ENCODE data around the gene USP7. TPM values are rescaled to one million over a fixed set of nuclear protein-coding genes. Genes with fewer than 3 reads are reported as not detected.
"Not testable (repeated sequence)": the region's sequence is repeated elsewhere in the genome, so short reads cannot be mapped to it uniquely, and the experiment has no call there.

The USP7 gene
- total RNA-seq: 165 and 166 TPM in 2 replicates

GRCh38 chr16:8963821-8964441 is at the start of gene USP7:
TSS of gene USP7 (minus strand) at chr16:8963906. CDS start at chr16:8963285, 621 bp downstream.
- intact Hi-C loops (cut with micrococcal nuclease): loop anchor here (1.0 to 5.0 kb wide), 7 partner anchors 42 to 1778 kb away; partner anchors contain the start of genes ABAT, HAPSTR1, NUBP1 and PMM2

DNA sequence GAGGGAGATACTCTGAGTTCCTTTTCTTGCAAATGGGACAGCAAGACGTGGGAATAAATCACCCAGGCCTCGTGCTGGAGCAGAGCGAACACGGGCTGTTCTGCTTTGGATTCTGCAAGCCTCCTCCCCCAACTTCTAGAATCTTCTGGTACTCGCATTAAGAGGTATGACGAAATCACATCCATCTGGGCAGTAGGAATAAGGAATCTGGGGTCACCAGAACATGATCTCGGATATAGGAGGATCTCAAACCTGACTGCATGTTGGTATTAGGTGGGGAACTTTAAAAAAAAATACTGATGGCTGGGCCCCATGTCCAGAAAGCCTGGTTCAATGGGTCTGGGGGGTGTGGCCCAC is 49.8 kb upstream of the USP7 start:
- intact Hi-C loops (cut with micrococcal nuclease): no loop called here

DNA sequence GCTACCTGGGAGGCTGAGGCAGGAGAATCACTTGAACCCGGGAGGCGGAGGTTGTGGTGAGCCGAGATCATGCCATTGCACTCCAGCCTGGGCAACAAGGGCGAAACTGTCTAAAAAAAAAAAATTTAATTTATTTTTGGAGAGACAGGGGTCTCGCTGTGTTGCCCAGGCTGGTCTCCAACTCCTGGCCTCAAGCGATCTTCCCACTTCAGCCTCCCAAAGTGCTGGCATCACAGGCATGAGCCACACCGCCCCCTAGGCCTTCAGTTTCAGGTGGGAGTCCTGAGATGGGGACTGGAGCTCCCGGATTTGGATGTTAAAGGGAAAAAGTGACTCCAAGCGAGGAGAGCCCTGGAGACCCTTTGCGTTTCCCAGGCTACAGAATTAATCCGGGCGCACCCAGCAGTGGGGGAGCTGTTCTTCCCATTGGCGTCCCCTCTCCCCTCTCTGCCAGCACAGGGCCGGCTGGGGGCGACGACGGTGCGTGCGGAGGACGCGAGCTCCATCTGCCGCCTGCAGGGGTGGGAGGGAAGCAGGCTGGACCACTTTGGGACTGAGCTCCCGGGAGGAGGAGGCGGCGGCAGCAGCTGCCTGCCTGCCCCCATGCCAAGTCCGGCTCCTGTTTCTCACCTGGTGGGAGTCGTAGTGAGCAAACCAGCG is 49.3 kb upstream of the USP7 start:
- intact Hi-C loops (cut with micrococcal nuclease): no loop called here

- intact Hi-C loops (cut with micrococcal nuclease): no loop called here
Observed at GRCh38 chr16:9012330-9012729, 48.6 kb upstream of the USP7 start.

- intact Hi-C loops (cut with micrococcal nuclease): loop anchor here (2.0 to 5.0 kb wide), 2 partner anchors 104 to 441 kb away; no protein-coding TSS in a partner anchor
Observed at GRCh38 chr16:9008601-9009260, 45.0 kb upstream of the USP7 start.

DNA sequence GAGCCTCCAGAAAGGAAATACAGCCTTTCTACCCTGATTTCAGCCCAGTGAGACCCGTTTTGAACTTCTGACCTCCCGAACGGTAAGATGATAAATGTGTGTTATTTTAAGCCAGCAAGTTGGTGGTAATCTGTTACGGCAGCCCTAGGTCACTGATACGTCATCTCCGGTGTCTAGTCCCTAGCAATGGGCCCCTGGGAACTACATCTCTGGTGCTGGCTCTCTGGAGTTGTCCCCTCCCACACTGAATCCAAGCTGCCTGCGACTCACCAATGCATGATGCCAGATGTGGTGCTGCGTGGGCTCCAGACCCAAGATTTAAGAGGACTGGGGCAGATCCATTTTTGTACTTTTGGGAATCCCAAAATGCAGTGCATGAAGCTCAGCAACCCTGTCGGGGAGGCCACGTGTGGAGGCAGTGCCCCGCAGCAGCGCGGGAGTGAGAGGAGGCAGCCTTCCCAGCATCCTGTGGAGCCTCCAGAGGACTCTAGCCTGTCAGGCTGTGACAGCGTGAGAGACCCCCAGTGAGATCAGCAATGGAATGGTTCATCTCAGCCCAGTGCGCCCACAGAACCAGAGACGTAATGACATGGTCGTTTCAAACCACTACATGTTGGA is 43.6 kb upstream of the USP7 start:
- intact Hi-C loops (cut with micrococcal nuclease): loop anchor here (5.0 kb wide), 1 partner anchor 440 kb away; no protein-coding TSS in a partner anchor

DNA sequence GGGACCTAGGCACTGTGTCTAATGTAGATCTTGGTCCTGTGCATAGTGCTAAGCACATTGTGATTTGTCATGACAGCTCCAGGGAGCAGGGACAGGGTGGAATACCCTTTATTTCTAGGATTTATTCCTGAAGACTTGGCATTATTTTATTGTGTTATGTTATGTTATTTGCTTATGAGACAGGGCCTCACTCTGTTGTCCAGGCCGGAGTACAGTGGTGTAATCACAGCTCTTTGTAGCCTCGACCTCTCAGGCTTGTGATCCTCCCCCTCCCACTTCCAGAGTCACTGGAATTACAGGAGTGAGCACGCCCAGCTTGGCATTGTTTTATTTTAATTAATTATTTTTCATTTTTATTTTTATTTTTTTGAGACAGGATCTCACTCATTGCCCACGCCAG is 40.5 kb upstream of the USP7 start:
- intact Hi-C loops (cut with micrococcal nuclease): no loop called here

DNA sequence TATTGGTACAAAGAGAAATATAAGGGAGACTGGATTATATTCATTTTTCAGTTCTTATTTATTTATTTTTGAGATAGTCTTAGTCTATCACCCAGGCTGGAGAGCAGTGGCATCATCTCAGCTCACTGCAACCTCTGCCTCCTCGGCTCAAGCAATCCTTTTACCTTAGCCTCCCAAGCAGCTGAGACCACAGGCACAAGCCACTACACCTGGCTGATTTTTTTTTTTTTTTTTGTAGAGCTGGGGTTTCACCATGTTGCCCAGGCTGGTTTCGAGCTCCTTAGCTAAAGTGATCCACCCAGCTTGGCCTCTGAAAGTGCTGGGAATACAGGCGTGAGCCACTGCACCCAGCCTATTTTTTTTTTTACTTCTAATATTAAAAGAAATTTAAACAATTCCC is 40.1 kb upstream of the USP7 start:
- intact Hi-C loops (cut with micrococcal nuclease): no loop called here

DNA sequence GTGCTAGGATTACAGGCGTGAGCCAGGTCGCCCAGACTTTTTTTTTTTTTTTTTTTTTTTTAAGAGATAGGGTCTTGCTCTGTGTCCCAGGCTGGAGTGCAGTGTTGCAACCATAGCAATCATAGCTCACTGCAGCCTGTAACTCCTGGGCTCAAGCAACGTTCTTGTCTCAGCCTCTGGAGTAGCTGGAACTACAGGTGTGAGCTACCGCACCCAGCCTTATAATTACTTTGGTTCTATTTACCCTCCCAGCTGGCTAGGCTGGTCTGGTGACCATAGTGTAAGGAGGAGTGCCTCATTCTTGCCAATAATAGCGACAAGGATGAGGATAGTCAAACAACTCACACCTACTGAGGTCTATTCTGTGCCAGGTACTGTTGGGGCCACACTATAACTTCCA is 39.6 kb upstream of the USP7 start:
- intact Hi-C loops (cut with micrococcal nuclease): no loop called here

GRCh38 chr16:9002042-9002441 is 38.3 kb upstream of the USP7 start:
- intact Hi-C loops (cut with micrococcal nuclease): no loop called here

DNA sequence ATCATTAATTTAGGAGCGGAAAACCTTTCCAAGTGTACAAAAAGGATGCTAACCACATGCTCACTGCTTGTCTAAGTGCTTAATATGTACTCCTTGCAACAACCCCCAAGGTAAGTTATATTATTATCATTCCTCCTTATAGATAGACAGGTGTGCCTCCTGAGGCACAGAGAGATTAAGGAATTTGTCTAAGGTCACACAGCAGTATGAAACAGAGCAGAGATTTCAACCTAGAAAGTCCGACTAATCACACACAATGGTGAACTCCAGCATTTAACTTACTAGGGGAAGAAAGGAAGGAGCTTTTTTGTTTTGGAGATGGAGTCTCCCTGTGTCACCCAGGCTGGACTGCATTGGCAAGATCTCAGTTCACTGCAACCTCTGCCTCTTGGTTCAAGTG is 37.0 kb upstream of the USP7 start:
- intact Hi-C loops (cut with micrococcal nuclease): no loop called here

GRCh38 chr16:8999800-9000199 is 36.1 kb upstream of the USP7 start:
- intact Hi-C loops (cut with micrococcal nuclease): no loop called here

GRCh38 chr16:8998108-8998507 is 34.4 kb upstream of the USP7 start:
- intact Hi-C loops (cut with micrococcal nuclease): no loop called here

GRCh38 chr16:8996891-8997290 is 33.2 kb upstream of the USP7 start:
- intact Hi-C loops (cut with micrococcal nuclease): no loop called here

- intact Hi-C loops (cut with micrococcal nuclease): no loop called here
Observed at GRCh38 chr16:8990445-8990844, 26.7 kb upstream of the USP7 start.

DNA sequence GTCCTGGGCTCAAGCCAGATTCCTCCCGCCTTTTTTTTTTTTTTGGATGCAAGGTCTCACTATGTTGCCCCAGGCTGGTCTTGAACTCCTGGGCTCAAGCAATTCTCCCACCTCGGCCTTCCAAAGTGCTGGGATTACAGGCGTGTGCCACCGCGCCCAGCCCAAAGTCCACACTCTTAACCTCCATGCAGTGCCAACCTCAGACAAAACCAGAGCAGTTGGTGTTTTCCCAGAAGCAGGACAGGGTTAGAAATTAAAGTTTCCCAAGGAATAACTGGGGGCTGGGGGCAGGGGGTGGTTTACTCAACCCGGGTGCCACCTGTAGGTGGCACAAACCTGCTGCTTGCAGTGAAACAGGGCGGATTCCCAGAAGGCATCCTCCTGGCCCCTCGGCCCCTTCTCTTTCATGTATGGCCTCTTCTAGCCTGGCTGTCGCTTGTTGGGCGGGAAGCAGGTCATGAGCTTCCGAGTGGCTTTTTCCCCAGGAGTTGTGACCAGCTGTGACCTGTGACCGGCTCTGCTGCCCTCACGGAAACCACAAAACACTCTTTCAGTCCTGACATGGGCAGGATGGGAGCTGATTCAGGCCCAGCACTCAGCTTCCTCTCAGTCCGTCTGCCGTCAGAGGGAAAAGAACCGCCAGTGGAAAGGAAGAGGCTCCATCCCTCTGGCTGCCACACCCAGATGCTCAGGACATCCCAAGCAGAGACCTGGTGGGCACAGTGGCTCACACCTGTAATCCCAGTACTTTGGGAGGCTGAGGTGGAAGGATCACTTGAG is 25.6 kb upstream of the USP7 start:
- intact Hi-C loops (cut with micrococcal nuclease): no loop called here

DNA sequence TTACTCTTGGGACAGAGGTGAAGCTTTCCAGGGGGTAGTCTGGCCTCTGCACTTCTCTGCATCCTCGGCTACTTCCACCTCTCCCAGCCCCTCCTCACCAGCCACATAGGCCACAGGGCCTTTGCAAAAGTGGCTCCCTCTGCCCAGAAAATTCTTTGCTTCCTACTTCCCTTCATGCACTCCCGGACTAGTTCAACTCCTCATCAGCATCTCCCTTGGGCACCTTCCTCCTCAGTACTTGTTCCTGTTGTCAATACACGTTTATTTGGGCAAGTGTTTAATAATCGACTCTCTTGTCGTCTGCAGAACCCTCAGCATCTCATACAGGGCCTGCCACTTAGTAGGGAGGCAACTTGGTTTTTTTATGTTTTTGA is 23.1 kb upstream of the USP7 start:
- intact Hi-C loops (cut with micrococcal nuclease): no loop called here

GRCh38 chr16:8986111-8986510 is 22.4 kb upstream of the USP7 start:
- intact Hi-C loops (cut with micrococcal nuclease): no loop called here

GRCh38 chr16:8982816-8983215 is 19.1 kb upstream of the USP7 start:
- intact Hi-C loops (cut with micrococcal nuclease): no loop called here

DNA sequence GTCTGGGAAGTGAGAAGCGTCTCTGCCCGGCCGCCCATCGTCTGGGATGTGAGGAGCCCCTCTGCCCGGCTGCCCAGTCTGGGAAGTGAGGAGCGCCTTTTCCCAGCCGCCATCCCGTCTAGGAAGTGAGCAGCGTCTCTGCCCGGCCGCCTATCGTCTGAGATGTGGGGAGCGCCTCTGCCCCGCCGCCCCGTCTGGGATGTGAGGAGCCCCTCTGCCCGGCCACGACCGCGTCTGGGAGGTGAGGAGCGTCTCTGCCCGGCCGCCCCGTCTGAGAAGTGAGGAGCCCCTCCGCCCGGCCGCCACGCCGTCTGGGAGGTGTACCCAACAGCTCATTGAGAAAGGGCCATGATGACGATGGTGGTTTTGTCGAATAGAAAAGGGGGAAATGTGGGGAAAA is 18.2 kb upstream of the USP7 start:
- intact Hi-C loops (cut with micrococcal nuclease): not testable (repeated sequence)

- intact Hi-C loops (cut with micrococcal nuclease): not testable (repeated sequence)
Observed at GRCh38 chr16:8976189-8976588, 12.5 kb upstream of the USP7 start.

All from T-helper 2 cell treated with Interferon-gamma antibody and Interleukin-4, amounts not matched to agents 100 ng/mL and 5 ng/mL, for 36 hours (primary cell).